DOHH2 (cell line): ENCODE results near the gene TIMM44.

Source experiments
- CTCF ChIP-seq: fragments of 200-600 bp; sonication (generic); IDR thresholded peaks from one replicate; pipeline ENCODE4 v1.5.1; 2014; ENCODE audit warnings: antibody characterized with exemption, mild to moderate bottlenecking, low read depth, low read length; ENCODE audit not compliant: poor library complexity, severe bottlenecking
- EZH2phosphoT487 ChIP-seq: fragments of 200-600 bp; sonication (generic); IDR thresholded peaks from 2 replicates; pipeline ENCODE4 v1.6.1; 2017; ENCODE audit warnings: borderline replicate concordance, mild to moderate bottlenecking, antibody characterized with exemption, low read length, moderate library complexity, mixed read lengths

DNA sequence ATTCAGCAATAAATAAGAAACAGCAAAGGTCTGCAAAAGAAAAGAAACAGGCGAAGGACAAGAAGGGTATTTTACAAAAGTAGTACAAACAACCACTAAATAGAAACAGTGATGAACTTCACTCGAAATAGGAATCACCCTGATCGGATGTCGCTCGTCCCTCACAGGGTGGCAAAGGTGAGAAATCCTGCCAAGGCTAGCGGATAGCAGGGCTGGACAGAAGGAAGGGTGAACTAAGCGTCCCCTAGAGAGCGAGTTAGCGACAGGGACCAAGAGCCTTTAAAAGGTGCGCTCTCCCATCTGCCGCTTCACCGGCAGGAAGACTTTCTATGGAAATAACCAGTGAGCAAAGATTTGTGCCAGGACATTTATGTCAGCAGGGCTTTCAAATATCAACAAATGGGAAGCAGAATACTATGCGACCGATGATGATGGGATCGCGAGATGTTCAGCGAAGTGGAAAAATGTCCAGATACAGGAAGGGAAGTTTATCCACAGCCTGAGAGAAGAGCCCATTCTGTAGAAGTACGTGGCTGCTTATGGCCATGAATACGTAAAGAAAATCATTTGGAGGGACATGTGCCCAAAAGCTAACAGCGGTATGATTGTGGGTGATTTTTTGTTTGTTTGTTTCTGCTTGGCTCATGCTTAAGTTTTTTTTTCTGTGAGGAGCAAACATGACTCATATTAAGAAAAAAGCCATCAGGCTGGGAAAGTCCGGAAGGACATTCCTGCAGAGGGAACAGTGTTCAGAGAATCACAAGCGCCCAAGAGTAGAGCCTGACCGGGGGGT is 43.1 kb upstream of the TIMM44 start:
- TF ChIP-seq EZH2phosphoT487 (no peak), CTCF (no peak)
